HG02610 (cell line): ENCODE data around the gene PPP1R8.
"Not testable (repeated sequence)": the region's sequence is repeated elsewhere in the genome, so short reads cannot be mapped to it uniquely, and the experiment has no call there.

ENCODE experiments used
- ATAC-seq: cut with Tn5 transposase; IDR thresholded peaks from one replicate; pipeline ENCODE4 v1.9.1; 2021; ENCODE audit warnings: mild to moderate bottlenecking, moderate library complexity; ENCODE audit not compliant: unreplicated experiment

Gene PPP1R8

DNA sequence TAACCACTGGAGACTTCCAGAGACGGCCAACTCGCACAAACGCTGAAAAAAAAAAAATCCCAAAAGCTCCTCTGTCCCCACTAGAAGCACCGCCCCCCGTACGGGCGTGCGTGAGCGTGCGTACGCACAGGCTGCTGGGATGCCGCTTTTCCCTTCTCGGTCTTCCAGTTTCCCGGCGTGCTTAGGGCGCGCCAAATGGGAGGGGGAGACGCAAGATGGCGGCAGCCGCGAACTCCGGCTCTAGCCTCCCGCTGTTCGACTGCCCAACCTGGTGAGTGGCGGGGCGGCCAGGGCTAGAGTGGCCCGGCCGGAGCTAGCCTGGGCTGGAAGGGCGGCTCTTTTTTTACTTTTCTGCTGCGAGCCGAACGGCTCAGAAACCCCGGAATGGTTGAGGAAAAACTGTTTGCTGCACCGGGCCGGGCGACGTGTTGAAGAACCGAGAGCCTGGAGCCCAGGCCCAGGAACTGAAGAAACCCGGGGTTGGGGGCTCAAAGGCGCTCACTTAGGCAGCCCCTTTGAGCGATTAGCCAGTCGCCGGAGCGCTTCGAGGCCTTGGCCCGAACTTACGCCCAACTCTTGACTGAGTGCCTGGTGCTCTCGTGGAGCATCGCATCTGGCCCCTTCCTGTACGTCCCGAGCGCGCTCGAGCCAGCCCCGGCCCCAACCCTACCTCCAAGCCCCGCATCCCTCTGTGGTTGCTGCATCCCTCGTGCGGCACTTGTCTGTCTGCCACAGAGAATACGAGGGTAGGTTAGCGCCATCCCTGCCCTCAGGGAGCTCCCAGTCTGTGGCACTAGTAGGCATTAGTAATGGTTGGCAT, at the start of gene PPP1R8:
Gene PPP1R8, plus strand, starts transcription at position 162 of the 820 bp plus-strand sequence. Its CDS starts 54 bp downstream, at position 216.
- peak; percentile 92 for ATAC-seq

DNA sequence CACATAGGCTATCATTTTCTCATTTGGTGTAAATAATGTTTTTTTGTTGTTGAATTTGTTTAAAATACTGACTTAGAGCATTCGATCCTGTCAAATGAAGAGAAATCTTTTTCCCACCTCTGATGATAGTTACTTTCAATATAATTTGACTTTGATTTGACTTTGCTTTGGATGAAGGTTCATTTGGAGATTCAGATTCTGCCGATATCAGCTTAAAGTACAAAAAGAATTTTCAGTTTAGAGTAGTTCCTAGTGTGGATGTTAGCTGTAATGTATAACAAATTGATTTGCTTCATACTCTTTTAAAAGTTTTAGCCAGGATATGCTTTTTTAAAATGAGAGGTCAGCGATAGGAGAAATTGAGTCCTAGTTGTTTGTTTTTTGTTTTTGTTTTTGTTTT, 47.6 kb upstream of the PPP1R8 start:
- no peak for ATAC-seq

DNA sequence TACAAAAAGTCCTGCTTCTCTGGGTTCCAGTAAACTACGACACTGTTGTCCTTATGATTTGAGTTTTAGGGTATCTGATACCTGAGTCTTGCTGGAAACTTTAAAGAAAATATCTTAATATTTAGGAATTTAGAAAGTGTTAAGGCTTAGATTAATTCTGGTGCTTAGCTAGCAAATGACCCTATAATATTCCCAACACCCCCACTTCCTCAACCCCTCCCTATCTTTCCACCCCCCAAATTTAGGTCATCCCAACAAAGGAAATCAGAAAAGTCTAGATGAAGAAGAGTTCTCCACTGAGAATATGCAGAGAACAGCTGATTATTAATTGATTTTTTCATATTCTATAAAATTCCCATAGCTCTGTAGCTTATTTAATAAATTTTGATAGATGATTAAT, 45.9 kb upstream of the PPP1R8 start:
- no peak for ATAC-seq

DNA sequence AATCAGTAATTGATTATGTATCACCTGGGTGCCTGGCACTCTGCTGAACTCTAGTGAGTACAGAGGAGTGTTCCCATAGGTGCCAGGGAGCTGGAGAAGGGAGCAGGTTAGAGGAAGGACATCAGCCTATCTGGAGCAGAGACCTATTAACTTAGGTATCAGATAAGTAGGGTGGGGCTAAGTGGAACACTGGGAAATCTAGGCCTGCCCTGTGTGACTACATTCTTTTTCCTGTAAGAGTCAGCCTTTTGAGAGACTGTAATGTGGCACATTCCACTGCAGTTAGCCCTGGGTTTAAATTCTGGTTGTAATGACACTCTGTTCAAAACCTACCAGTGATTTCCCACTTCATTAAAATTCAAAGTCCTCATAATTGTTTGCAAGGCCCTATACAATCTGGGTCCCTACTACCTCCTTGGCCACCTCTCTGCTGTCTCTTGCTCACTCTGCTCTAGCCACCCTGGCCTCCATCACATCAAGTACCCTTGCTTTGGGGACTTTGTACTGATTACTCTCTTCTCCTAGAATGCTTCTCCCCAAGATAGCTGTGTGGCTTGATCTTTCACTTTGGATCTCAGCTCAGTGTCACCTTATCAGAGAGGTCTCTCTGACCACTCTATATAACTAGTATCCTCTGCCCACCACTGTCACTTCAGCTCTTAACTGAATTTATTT, 44.7 kb upstream of the PPP1R8 start:
- ATAC-seq, result no peak

- no peak for ATAC-seq
Observed at GRCh38 chr1:27787895-27788294, 42.7 kb upstream of the PPP1R8 start.

- ATAC-seq, result no peak
Observed at GRCh38 chr1:27789540-27790041, 41.0 kb upstream of the PPP1R8 start.

GRCh38 chr1:27790270-27790669, 40.3 kb upstream of the PPP1R8 start:
- not testable (repeated sequence) for ATAC-seq

- ATAC-seq, result no peak
Observed at GRCh38 chr1:27795601-27796000, 35.0 kb upstream of the PPP1R8 start.

- ATAC-seq, result no peak
Observed at GRCh38 chr1:27804791-27805190, 25.8 kb upstream of the PPP1R8 start.

DNA sequence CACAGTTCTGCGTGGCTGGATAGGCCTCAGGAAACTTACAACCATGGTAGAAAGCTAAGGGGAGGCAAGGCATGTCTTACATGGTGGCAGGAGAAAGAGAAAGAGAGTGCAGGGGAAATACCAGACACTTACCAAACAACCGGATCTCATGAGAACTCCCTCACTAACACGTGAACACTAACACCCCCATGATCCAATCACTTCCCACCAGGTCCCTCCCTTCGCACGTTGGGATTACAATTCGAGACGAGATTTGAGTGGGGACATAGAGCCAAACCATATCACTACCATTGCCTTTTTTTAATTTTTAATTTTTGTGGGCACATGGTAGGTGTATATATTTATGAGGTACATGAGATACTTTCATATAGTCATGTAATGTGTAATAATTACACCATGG, 23.8 kb upstream of the PPP1R8 start:
- no peak for ATAC-seq

GRCh38 chr1:27807385-27807784, 23.2 kb upstream of the PPP1R8 start:
- no peak for ATAC-seq

- not testable (repeated sequence) for ATAC-seq
Observed at GRCh38 chr1:27808131-27808530, 22.5 kb upstream of the PPP1R8 start.

DNA sequence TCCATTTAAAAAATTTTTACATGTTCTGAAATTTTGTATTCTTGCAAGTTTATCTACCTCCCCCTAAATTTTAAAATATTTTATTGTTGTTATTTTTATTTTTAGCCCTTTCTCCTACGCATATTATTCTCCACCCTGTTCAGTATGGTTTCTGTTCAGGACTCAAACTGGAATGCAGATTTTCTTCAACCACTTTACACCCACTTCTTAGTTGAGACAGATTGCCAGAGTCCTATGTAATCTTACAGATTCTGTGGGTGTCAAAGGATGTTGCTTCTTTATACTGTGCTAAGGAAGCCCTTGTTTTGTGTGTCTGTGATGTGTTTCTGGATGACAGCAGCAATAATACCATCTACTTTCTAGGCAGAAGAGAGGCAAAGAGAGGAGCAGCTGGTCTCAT, 20.7 kb upstream of the PPP1R8 start:
- ATAC-seq, result no peak

- no peak for ATAC-seq
Observed at GRCh38 chr1:27811741-27812500, 18.7 kb upstream of the PPP1R8 start.

DNA sequence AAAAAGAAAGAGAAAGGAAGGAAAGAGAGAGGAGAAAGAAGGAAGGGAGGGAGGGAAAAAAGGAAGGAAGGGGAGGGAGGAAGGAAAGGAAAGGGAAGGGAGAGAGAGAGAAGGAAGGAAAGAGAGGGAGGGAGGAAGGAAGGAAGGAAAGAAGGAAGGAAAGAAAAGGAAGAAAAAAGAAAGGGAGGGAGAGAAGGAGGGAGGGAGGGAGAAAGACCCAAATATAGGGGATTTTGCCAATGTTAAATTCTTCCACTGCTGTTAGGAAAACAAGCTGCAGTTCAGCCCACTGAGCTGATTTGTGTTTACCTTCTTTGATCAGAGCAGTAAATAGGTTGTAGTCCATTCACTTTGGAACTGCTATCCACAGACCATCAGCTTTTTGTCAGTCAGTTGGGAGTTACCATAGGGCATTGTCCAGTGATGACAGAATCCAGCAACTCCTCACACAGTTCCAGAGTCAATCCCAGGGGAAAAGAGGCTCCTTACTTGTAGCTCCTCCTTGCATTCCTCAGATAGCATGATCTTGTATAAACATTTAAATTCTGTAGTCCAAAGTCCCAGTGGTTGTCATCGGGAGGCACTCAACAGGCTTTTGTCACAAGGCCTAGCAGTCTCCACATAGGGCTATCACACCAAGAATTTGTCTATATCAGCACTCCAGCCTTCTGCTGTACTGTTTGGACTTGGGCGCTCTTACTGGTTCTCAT, 13.5 kb upstream of the PPP1R8 start:
- ATAC-seq, result no peak

- ATAC-seq, result no peak
Observed at GRCh38 chr1:27821761-27822315, 8.7 kb upstream of the PPP1R8 start.

DNA sequence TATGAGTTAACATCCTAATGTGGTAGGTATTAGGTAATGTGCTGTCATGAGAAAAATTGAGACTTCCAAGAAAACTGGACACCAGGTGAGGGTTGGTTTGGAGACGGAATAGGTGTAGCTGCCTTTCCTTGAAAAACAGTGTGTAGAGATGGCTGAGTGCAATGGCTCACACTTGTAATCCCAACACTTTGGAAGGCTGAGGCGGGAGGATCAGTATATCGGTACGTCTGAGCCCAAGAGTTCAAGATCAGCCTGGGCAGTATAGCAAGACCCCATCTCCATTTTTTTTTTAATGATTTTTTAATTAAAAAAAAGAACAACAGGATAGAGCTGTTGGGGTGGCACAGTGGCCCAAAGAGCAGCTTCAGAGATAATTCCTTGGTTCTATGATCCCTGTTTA, 6.8 kb upstream of the PPP1R8 start:
- no peak for ATAC-seq

DNA sequence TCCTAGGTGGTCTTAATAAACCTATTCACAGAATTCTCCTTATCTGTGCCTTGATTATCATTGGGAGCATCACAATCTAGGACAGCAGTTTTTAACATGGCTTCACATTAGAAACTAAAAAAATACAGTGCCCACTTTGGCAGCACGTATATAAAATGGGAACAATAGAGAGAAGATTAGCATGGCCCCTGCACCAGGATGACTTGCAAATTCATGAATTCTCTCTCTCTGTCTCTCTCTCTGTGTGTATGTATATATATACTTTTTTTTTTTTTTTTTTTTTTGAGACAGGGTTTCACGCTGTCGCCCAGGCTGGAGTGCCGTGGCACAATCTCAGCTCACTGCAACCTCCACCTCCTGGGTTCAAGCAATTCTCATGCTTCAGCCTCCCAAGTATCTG, 6.2 kb upstream of the PPP1R8 start:
- ATAC-seq, result no peak

DNA sequence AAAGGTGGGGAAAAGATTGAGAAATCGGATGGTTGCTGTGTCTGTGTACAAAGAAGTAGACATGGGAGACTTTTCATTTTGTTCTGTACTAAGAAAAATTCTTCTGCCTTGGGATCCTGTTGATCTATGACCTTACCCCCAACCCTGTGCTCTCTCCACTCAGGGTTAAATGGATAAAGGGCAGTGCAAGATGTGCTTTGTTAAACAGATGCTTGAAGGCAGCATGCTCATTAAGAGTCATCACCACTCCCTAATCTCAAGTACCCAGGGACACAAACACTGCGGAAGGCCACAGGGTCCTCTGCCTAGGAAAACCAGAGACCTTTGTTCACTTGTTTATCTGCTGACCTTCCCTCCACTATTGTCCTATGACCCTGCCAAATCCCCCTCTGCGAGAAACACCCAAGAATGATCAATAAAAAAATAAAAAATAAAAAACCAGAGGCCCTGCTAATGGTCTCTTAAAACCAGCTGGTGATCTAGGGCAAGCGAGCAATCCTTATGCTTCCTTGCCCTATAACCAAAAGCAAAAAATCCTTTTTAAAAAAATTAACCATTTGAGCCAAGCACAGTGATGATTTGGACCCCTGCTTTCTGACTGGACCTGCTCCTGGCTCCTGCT, 1.1 kb upstream of the PPP1R8 start:
- not testable (repeated sequence) for ATAC-seq
